Cardiac muscle cell (in vitro differentiated cells and primary cell): ENCODE results near the gene CXCR5. TPM values are rescaled to one million over a fixed set of nuclear protein-coding genes. Genes with fewer than 3 reads are reported as not detected.

Experiments
- DNase-seq, 2 donors: peaks; one replicate each; pipeline versions ENCODE4 v3.0.0 to v3.0.0-alpha.2; 2010 to 2017; ENCODE audit warnings: low read depth in 1 of 2, low spot score in 1 of 2
- H3K27ac ChIP-seq: fragments of 200-600 bp; sonication (generic); 2 replicates; pipeline ENCODE4 v1.5.1; 2016
- H3K27me3 ChIP-seq: fragments of 200-600 bp; sonication (generic); 2 replicates; pipeline ENCODE4 v1.6.0; 2016; ENCODE audit warnings: control low read depth
- H3K36me3 ChIP-seq: fragments of 200-600 bp; sonication (generic); 2 replicates; pipeline ENCODE4 v1.5.1; 2016; ENCODE audit warnings: control low read depth
- H3K4me1 ChIP-seq: fragments of 200-600 bp; sonication (generic); 2 replicates; pipeline ENCODE4 v1.8.1; 2017; ENCODE audit warnings: low read depth, mild to moderate bottlenecking, mixed run types
- H3K4me3 ChIP-seq: fragments of 200-600 bp; sonication (generic); 2 replicates; pipeline ENCODE4 v1.5.1; 2016; ENCODE audit warnings: mild to moderate bottlenecking
- H3K9me3 ChIP-seq: fragments of 200-600 bp; sonication (generic); 2 replicates; pipeline ENCODE4 v1.5.1; 2017; ENCODE audit warnings: low read depth, mild to moderate bottlenecking, control low read depth
- polyA plus RNA-seq: library from polyadenylated mRNA; unstranded; fragments of >200 nt; fragmentation: Nextera tagmentation; extraction: Ambion mirVana; gene quantifications from 2 replicates; pipeline ENCODE4 v1.2.1, GENCODE V29; 2016
- total RNA-seq: library from RNA; depleted of rRNA; stranded (reverse); fragments of >200 nt; gene quantifications from 2 replicates; pipeline ENCODE4 v1.2.3, GENCODE V29; 2016
- TF ChIP-seq, protein P1 (sequence below): IDR thresholded peaks from 2 replicates; pipeline ENCODE4 v1.5.1; 2012; ENCODE audit warnings: low read depth, mild to moderate bottlenecking, low read length

The CXCR5 gene
- total and polyA plus RNA-seq, 2 experiments from 2014 or later: not detected

DNA sequence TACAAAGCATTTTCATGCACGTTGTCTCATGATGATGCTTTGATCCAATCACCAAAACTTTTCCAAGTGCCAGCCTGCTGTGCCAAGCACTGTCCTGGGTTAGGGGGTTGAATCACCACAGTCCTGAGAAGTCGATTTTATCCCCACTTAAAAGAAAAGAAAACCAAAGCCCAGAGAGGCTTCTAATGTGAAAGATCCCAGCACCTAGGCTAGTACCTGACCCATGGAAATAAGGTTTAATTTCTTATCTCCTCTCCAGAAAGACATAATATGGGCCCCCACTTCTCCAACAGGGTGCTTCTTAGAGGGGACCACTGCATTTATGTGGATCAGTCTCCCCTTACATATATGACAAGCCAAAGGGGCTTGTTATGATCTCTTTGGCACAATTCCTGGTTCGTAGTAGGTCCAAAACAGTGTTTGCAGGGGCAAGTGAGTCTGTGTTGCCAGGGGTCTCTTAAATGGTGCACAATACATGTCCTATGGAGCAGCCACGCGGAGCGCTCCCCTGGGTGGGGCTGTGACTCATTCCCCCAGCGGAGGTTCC lies 43.9 kb downstream of the CXCR5 start:
- no peak for DNase-seq
- Histone ChIP-seq H3K4me3 (peak overlapping the region; percentile 61), H3K36me3 (no peaks in the 10 kb centered on the region), H3K4me1 (peaks cover 9% of the 10 kb centered on the region), H3K9me3 (no peaks in the 10 kb centered on the region), H3K27ac (peak overlapping the region; percentile 65), H3K27me3 (no peaks in the 10 kb centered on the region)
- TF ChIP-seq, protein P1, sequence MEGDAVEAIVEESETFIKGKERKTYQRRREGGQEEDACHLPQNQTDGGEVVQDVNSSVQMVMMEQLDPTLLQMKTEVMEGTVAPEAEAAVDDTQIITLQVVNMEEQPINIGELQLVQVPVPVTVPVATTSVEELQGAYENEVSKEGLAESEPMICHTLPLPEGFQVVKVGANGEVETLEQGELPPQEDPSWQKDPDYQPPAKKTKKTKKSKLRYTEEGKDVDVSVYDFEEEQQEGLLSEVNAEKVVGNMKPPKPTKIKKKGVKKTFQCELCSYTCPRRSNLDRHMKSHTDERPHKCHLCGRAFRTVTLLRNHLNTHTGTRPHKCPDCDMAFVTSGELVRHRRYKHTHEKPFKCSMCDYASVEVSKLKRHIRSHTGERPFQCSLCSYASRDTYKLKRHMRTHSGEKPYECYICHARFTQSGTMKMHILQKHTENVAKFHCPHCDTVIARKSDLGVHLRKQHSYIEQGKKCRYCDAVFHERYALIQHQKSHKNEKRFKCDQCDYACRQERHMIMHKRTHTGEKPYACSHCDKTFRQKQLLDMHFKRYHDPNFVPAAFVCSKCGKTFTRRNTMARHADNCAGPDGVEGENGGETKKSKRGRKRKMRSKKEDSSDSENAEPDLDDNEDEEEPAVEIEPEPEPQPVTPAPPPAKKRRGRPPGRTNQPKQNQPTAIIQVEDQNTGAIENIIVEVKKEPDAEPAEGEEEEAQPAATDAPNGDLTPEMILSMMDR: no peak

DNA sequence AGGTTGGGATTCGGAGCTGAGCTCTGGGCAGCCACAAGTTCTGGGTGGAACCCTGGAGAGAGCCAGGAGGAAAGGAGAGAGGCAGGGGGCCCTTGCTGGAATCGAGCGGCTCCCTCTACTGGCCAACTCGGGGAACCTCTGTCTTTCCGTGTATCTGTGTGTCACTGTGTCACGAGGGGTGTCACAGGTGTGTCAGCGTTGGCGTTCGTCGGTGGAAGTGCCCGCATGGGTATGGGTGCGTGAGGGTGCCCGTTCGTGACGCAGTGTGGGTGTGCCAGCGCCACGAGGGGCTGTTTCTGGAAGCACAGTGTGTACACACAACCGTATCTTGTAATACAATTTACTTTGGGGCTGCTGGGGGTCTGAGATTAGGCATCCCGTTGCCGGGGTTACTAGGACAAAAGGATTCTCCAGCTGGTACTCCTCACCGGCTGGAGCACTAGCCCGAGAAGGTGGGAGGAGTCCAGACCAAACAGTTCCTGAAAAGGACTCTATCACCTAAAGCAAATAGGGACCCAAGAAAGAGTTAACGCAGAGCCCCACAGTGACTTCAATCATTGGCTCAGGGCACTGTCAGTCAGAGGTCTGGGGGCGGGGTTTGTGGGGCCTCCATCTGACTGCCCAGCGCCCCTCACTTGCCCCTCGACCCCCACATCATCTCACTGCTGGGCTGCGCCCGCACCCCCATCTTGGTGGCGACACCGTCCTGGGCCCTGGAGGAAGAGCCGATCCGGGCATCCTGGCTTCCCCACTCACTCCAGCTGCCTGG lies 44.6 kb downstream of the CXCR5 start:
- peak overlapping the region; percentile 61 for H3K4me3 ChIP-seq
- H3K36me3 ChIP-seq: no peaks in the 10 kb centered on the region
- TF ChIP-seq, protein P1: peak; percentile 98
- peaks cover 6% of the 10 kb centered on the region for H3K4me1 ChIP-seq
- H3K9me3 ChIP-seq: no peaks in the 10 kb centered on the region
- DNase-seq: peak; percentile 93 to 95
- H3K27ac ChIP-seq: peak overlapping the region; percentile 74
- H3K27me3 ChIP-seq: no peaks in the 10 kb centered on the region

DNA sequence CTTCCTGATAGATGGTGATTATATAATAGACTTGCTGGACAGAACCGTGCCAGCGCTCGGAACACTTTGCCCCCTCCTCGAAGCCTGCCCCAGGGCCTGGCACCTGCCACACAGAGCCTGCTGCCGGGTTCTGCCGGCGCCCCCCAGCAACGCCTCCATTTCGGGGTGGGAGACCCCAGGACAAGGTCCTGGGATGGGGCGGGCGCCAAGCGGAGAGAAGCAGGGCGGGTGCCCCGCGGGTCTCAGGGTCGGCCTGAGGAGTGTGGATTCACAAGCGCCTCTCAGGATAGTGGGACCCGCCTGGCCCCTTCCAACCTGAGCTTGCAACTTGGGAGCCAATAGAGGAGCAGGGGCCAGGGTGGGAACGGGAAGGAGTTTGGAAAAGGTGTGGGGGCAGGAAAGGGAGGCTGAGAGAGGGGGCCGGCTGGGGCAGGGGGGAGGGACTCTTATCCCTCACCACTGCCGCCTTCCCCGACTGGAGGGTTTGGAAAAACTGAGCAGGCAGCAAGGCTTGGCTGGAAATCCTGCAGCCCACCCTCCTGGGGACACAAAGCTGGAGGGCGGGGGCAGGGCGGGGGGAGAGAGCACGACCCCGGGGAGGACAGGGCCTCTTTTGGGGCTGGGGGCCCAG lies 45.3 kb downstream of the CXCR5 start:
- Histone ChIP-seq H3K9me3 (no peaks in the 10 kb centered on the region), H3K4me3 (peak overlapping the region; percentile 61), H3K27me3 (no peaks in the 10 kb centered on the region), H3K36me3 (no peaks in the 10 kb centered on the region), H3K4me1 (peaks cover 4% of the 10 kb centered on the region), H3K27ac (peak overlapping the region; percentile 74)
- TF ChIP-seq, protein P1: no peak
- peak; percentile 73 to 81 for DNase-seq

DNA sequence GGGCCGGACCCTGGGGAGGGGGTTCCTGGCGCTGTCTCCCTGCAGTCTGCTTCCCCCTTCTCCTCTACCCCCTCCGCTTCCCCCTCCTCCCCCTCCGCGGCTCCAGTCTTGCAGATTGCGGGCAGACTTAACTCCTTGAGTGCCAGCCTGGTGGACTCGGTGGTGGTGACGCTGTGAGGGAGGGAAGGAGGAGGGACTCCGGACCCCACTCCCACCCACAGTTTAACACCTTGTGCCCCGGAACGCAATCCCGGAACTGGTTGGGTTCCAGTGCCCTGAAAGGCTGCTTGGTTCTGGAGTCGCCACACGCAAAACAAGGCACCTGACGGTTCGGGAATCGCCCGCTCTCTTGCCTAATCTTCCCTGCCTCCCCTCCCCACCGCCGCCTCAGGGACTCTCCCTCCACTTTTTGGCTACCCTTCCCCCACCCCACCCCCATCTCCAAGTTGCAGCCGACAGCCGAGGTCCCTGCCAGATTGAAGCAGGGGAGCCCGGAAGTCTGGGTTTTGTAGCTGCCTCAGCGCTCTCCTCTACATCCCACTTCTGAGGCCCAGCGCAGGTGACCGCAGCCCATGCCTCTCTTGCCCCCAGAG lies 45.9 kb downstream of the CXCR5 start:
- Histone ChIP-seq H3K4me1 (peaks cover 4% of the 10 kb centered on the region), H3K36me3 (no peaks in the 10 kb centered on the region), H3K9me3 (no peaks in the 10 kb centered on the region), H3K4me3 (peak overlapping the region; percentile 61), H3K27me3 (no peaks in the 10 kb centered on the region), H3K27ac (peak overlapping the region; percentile 74)
- TF ChIP-seq, protein P1: no peak
- DNase-seq: peak; percentile 93 to 94

DNA sequence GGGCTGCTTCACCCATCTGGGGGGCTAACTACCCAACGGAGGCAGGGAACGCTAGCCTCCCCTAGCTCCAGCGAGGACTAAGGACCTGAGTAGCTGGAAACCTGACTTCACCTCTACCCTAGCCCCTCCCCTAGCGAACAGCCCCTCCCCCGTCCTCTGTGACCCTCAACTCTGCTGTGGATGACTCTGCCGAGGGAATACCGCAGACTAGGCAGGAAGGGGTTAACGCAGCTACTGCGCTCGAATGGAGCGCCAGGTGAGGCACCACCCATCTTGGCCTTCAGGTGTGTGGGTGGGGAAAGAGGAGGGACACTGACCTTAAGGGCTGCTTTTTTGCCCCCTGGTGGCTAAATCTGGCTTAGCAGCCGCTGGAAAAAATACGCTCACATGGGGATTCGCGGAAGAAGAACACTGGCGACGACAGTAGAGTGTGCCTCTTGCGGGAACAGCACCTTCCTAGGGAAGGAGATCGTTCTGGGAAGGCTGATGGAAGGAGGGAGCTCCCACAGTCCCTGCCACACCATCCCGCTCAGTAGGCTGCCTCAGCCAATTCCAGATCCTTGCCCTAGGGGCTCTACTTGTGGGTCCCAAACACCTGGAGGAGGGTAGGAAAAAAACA lies 46.5 kb downstream of the CXCR5 start:
- H3K27ac ChIP-seq: peak overlapping the region; percentile 74
- no peaks in the 10 kb centered on the region for H3K9me3 ChIP-seq
- TF ChIP-seq, protein P1: peak; percentile 96
- peaks cover 4% of the 10 kb centered on the region for H3K4me1 ChIP-seq
- peak overlapping the region; percentile 61 for H3K4me3 ChIP-seq
- no peaks in the 10 kb centered on the region for H3K36me3 ChIP-seq
- DNase-seq: peak; percentile 76 to 85
- H3K27me3 ChIP-seq: no peaks in the 10 kb centered on the region
